HUES64 (cell line): ENCODE results near the gene KCMF1.

Experiments used
- H3K27ac ChIP-seq: 2 replicates; pipeline ENCODE4 v1.7.0; 2013; ENCODE audit warnings: low read depth, low read length, inconsistent platforms
- H3K27me3 ChIP-seq: 2 replicates; pipeline ENCODE4 v1.6.1; 2013; ENCODE audit warnings: mild to moderate bottlenecking, low read length; ENCODE audit not compliant: insufficient read depth
- H3K36me3 ChIP-seq: 2 replicates; pipeline ENCODE4 v1.6.1; 2013; ENCODE audit warnings: mild to moderate bottlenecking, low read length; ENCODE audit not compliant: insufficient read depth
- H3K4me1 ChIP-seq: 2 replicates; pipeline ENCODE4 v1.6.1; 2013; ENCODE audit warnings: mild to moderate bottlenecking, low read length, moderate library complexity; ENCODE audit not compliant: insufficient read depth
- H3K4me3 ChIP-seq: 2 replicates; pipeline ENCODE4 v1.5.1; 2013; ENCODE audit warnings: mild to moderate bottlenecking, low read length, moderate library complexity
- H3K9ac ChIP-seq: 2 replicates; pipeline ENCODE4 v1.6.1; 2013; ENCODE audit warnings: mild to moderate bottlenecking, low read depth, low read length
- H3K9me3 ChIP-seq: 2 replicates; pipeline ENCODE4 v1.6.1; 2013; ENCODE audit warnings: low read depth, low read length; ENCODE audit not compliant: insufficient read depth
- WGBS: fragments of 150-250, 120-280 bp; methylation state at CpG from one replicate; pipeline ENCODE4 v1.1.7; 2013; ENCODE audit warnings: missing lambda C conversion rate; 5-methylcytosine and 5-hydroxymethylcytosine counted together

KCMF1 gene

DNA sequence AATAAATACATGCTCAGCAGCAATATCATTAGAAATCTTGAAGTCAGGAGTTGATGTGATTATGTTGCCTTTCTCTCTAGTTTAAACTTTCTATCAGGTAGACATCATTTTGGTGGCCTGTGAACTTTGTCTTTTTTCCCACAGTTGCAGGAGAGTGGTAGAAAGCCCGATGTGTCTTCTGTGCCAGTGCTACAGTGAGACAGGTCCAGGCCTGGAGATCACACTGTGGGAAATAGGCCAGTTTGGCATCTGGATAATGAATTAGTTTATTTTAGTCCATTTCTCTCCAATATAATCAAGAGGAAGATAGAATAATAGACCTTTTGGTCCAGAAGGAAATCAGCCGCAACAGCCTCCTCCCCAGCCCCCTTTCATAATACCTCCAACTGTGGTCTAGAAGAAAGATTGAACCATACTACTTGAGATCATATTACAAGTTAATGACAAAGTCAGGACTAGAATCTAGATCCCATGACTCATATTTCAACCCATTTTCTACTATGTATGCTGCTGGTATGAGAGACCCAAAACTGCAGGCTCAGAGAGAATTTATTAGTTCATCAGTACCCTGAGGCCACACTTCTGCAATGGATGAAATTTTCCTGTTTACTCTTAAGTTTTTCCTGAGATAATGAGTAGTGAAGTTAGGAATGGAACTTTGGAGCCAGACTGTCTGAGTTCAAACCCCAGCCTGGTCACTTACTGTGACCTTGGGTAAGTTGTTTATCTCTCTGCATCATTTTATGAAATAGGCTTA is 20.6 kb downstream of the KCMF1 start:
- H3K4me3 ChIP-seq: no peak overlapping the region
- H3K27me3 ChIP-seq: no peaks in the 10 kb centered on the region
- H3K9me3 ChIP-seq: no peaks in the 10 kb centered on the region
- H3K9ac ChIP-seq: no peak overlapping the region
- H3K4me1 ChIP-seq: peaks cover 18% of the 10 kb centered on the region; the same call in 1 of the 2 replicates
- H3K27ac ChIP-seq: no peak overlapping the region
- H3K36me3 ChIP-seq: 0 out of 2 replicates have a peak, but pooled peaks cover 3% of the 10 kb centered on the region
- 100% methylated on average over 1 of the region's 2 CpGs for WGBS

- WGBS: 90% methylated on average over 2 of the region's 2 CpGs
- Histone ChIP-seq H3K36me3 (0 out of 2 replicates have a peak, but pooled peaks cover 3% of the 10 kb centered on the region), H3K27ac (no peak overlapping the region), H3K9ac (no peak overlapping the region), H3K4me3 (no peak overlapping the region), H3K4me1 (no peaks in the 10 kb centered on the region), H3K27me3 (no peaks in the 10 kb centered on the region), H3K9me3 (no peaks in the 10 kb centered on the region)
Measured at GRCh38 chr2:84995826-84996225, 24.9 kb downstream of the KCMF1 start.

GRCh38 chr2:84996909-84997308 is 25.9 kb downstream of the KCMF1 start:
- H3K27ac ChIP-seq: no peak overlapping the region
- WGBS: 97% methylated on average over 2 of the region's 2 CpGs
- H3K27me3 ChIP-seq: no peaks in the 10 kb centered on the region
- no peaks in the 10 kb centered on the region for H3K4me1 ChIP-seq
- no peak overlapping the region for H3K4me3 ChIP-seq
- H3K9me3 ChIP-seq: no peaks in the 10 kb centered on the region
- H3K36me3 ChIP-seq: 0 out of 2 replicates have a peak, but pooled peaks cover 3% of the 10 kb centered on the region
- no peak overlapping the region for H3K9ac ChIP-seq

GRCh38 chr2:84999553-84999955 is 28.6 kb downstream of the KCMF1 start:
- no peak overlapping the region for H3K27ac ChIP-seq
- no peaks in the 10 kb centered on the region for H3K4me1 ChIP-seq
- no peak overlapping the region for H3K9ac ChIP-seq

GRCh38 chr2:85001595-85001994 is 30.6 kb downstream of the KCMF1 start:
- H3K9ac ChIP-seq: no peak overlapping the region
- WGBS: 86% methylated on average over 2 of the region's 2 CpGs
- H3K4me3 ChIP-seq: no peak overlapping the region
- no peaks in the 10 kb centered on the region for H3K27me3 ChIP-seq
- H3K36me3 ChIP-seq: peaks cover 9% of the 10 kb centered on the region
- no peaks in the 10 kb centered on the region for H3K9me3 ChIP-seq
- no peak overlapping the region for H3K27ac ChIP-seq
- no peaks in the 10 kb centered on the region for H3K4me1 ChIP-seq

More at GRCh38 chr2:84999553-84999955, 28.6 kb downstream of the KCMF1 start:
- no peak overlapping the region for H3K4me3 ChIP-seq
- H3K9me3 ChIP-seq: no peaks in the 10 kb centered on the region
- peaks cover 7% of the 10 kb centered on the region; the same call in 1 of the 2 replicates for H3K36me3 ChIP-seq
- H3K27me3 ChIP-seq: no peaks in the 10 kb centered on the region

- Histone ChIP-seq H3K4me1 (no peaks in the 10 kb centered on the region), H3K27ac (no peak overlapping the region), H3K27me3 (no peaks in the 10 kb centered on the region), H3K9ac (no peak overlapping the region), H3K9me3 (no peaks in the 10 kb centered on the region), H3K4me3 (no peak overlapping the region), H3K36me3 (peaks cover 14% of the 10 kb centered on the region)
Measured at GRCh38 chr2:85002534-85002933, 31.6 kb downstream of the KCMF1 start.

DNA sequence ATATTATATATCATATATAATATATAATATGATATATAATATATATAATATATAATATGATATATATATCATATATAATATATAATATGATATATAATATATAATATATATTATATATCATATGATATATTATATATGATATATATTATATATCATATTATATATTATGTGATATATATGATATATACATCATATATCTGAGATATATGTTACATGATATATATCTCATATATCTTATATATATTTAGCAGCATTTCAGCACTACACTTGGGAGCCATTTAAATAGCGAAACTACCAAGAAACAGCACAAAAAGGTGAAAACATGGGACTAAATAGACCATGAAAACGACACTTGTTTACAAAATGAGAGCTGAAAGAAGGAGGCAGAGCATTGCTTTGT is 37.3 kb downstream of the KCMF1 start:
- H3K9ac ChIP-seq: no peak overlapping the region
- no peak overlapping the region for H3K27ac ChIP-seq
- H3K27me3 ChIP-seq: no peaks in the 10 kb centered on the region
- H3K9me3 ChIP-seq: no peaks in the 10 kb centered on the region
- no peak overlapping the region for H3K4me3 ChIP-seq
- H3K36me3 ChIP-seq: peaks cover 19% of the 10 kb centered on the region
- 91% methylated on average over 2 of the region's 2 CpGs for WGBS
- peaks cover 18% of the 10 kb centered on the region for H3K4me1 ChIP-seq

- no peak overlapping the region for H3K9ac ChIP-seq
- H3K27me3 ChIP-seq: no peaks in the 10 kb centered on the region
- 81% methylated on average over 2 of the region's 3 CpGs for WGBS
- H3K9me3 ChIP-seq: no peaks in the 10 kb centered on the region
- H3K27ac ChIP-seq: no peak overlapping the region
- peaks cover 20% of the 10 kb centered on the region for H3K4me1 ChIP-seq
- peaks cover 15% of the 10 kb centered on the region for H3K36me3 ChIP-seq
- H3K4me3 ChIP-seq: no peak overlapping the region
Measured at GRCh38 chr2:85009019-85009618, 38.2 kb downstream of the KCMF1 start.

GRCh38 chr2:85010404-85010803 is 39.4 kb downstream of the KCMF1 start:
- peaks cover 25% of the 10 kb centered on the region for H3K4me1 ChIP-seq
- no peak overlapping the region for H3K27ac ChIP-seq
- no peak overlapping the region for H3K9ac ChIP-seq
- H3K36me3 ChIP-seq: peaks cover 15% of the 10 kb centered on the region
- 96% methylated on average over 1 of the region's 1 CpG for WGBS
- H3K9me3 ChIP-seq: no peaks in the 10 kb centered on the region
- H3K27me3 ChIP-seq: no peaks in the 10 kb centered on the region
- no peak overlapping the region for H3K4me3 ChIP-seq

GRCh38 chr2:85011098-85011497 is 40.1 kb downstream of the KCMF1 start:
- H3K9me3 ChIP-seq: no peaks in the 10 kb centered on the region
- H3K4me3 ChIP-seq: no peak overlapping the region
- H3K27me3 ChIP-seq: no peaks in the 10 kb centered on the region
- no peak overlapping the region for H3K27ac ChIP-seq
- H3K4me1 ChIP-seq: peaks cover 32% of the 10 kb centered on the region
- H3K9ac ChIP-seq: no peak overlapping the region
- H3K36me3 ChIP-seq: peaks cover 15% of the 10 kb centered on the region
- WGBS: 96% methylated on average over 3 of the region's 3 CpGs

DNA sequence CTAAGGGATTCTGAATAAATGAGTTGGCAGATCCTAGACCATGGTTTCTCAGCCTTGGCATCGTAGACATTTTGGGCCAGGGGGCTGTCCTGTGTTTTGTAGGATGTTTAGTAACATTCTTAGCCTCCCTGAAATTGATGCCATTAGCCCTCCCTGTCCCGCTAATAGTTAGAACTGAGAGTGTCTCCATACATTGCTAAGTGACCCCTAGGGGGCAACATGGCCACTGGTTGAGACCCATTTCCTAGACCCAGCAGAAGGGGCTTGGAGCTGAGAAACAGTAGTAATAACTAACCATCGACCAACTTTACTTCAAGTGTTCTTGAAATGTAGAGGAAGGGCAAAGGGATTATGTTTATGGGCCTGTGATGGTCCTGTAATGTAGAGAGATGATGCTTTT is 40.8 kb downstream of the KCMF1 start:
- Histone ChIP-seq H3K9ac (no peak overlapping the region), H3K4me1 (peaks cover 33% of the 10 kb centered on the region), H3K27ac (no peak overlapping the region), H3K9me3 (no peaks in the 10 kb centered on the region), H3K36me3 (peaks cover 11% of the 10 kb centered on the region), H3K4me3 (no peak overlapping the region), H3K27me3 (no peaks in the 10 kb centered on the region)
- 61% methylated on average over 3 of the region's 3 CpGs for WGBS
